Osteoblast (primary cell): ENCODE measurements around the gene TRIM38. TPM values are rescaled to one million over a fixed set of nuclear protein-coding genes. Genes with fewer than 3 reads are reported as not detected.
"Not testable (repeated sequence)": the region's sequence is repeated elsewhere in the genome, so short reads cannot be mapped to it uniquely, and the experiment has no call there.

Experiments
- DNase-seq: peaks from one replicate; pipeline ENCODE4 v3.0.0; 2011; ENCODE audit warnings: low spot score, mixed read lengths; ENCODE audit not compliant: insufficient read length; ENCODE audit errors: missing footprints
- H2AFZ ChIP-seq: 2 replicates; pipeline ENCODE4 v1.6.0; 2011; ENCODE audit warnings: mild to moderate bottlenecking, low read length
- H3K27ac ChIP-seq: 2 replicates; pipeline ENCODE4 v1.5.1; 2011; ENCODE audit warnings: mild to moderate bottlenecking, low read depth, low read length, moderate library complexity
- H3K27me3 ChIP-seq: 2 replicates; pipeline ENCODE4 v1.6.0; 2012; ENCODE audit warnings: mild to moderate bottlenecking, control low read depth, inconsistent platforms, low read length, moderate library complexity; ENCODE audit not compliant: insufficient read depth
- H3K36me3 ChIP-seq: 2 replicates; pipeline ENCODE4 v1.5.1; 2011; ENCODE audit warnings: mild to moderate bottlenecking, low read length, control low read depth, moderate library complexity; ENCODE audit not compliant: insufficient read depth
- H3K4me1 ChIP-seq: 2 replicates; pipeline ENCODE4 v1.5.1; 2011; ENCODE audit warnings: mild to moderate bottlenecking, low read length, control low read depth, moderate library complexity; ENCODE audit not compliant: insufficient read depth
- H3K4me2 ChIP-seq: 2 replicates; pipeline ENCODE4 v1.6.0; 2011; ENCODE audit warnings: mild to moderate bottlenecking, low read length; ENCODE audit not compliant: insufficient read depth
- H3K4me3 ChIP-seq: fragments of 200-600 bp; sonication (generic); 3 replicates; pipeline ENCODE4 v1.5.1; 2012; ENCODE audit warnings: mild to moderate bottlenecking, low read length, inconsistent platforms; ENCODE audit not compliant: insufficient read depth
- H3K79me2 ChIP-seq: 2 replicates; pipeline ENCODE4 v1.6.0; 2012; ENCODE audit warnings: mild to moderate bottlenecking, low read length, control low read depth, inconsistent platforms; ENCODE audit not compliant: insufficient read depth
- H3K9me3 ChIP-seq: 2 replicates; pipeline ENCODE4 v1.5.1; 2011; ENCODE audit warnings: low read depth, low read length, control low read depth
- H4K20me1 ChIP-seq: 2 replicates; pipeline ENCODE4 v1.6.0; 2012; ENCODE audit warnings: mild to moderate bottlenecking, low read length, control low read depth; ENCODE audit not compliant: insufficient read depth
- total RNA-seq: library from RNA; depleted of rRNA; stranded (reverse); fragments of >200 nt; gene quantifications from 2 replicates; pipeline ENCODE4 v1.2.3, GENCODE V29; 2012
- TF ChIP-seq, protein P1 (sequence below): IDR thresholded peaks from 2 replicates; pipeline ENCODE4 v1.5.1; 2011; ENCODE audit warnings: mild to moderate bottlenecking, low read depth, low read length, moderate library complexity; ENCODE audit errors: extremely low read depth

TRIM38 gene
- total RNA-seq, 1 donor = 13.0 TPM

DNA sequence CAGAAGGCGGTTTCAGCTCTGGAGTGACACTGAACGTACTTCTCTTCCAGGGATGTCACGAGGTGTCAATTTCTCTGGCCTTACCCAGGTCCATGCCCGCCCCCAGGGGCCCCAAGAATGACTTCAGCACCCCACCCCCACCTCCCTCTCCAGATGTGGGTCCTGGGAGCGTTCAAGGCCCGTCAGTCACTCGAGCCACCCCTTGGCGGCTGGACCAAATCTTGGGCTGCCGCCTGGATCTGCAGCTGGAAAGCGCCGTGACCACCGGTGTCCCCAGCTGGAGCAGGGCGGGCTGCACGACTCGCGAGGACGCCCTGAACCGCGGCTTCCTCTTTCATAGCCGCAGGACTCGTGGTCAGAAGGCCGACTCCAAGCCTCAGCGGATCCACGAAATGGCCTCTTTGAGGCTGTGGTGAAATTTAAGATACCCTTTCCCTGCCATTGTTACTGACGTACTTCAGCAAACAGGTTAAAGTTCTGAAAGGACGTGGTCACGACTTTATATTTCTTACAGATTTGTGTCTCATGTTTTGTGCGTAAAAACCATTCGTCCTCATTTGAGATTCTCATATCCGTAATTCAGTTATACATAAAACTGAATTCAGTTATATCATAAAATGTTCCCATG is 29.3 kb downstream of the TRIM38 start:
- Histone ChIP-seq H3K27me3 (no peaks in the 10 kb centered on the region), H3K4me3 (peak overlapping the region; percentile 79), H3K9me3 (no peaks in the 10 kb centered on the region), H3K4me2 (peak overlapping the region; percentile 100), H3K27ac (peak overlapping the region; percentile 86), H2AFZ (peak overlapping the region; percentile 97), H3K4me1 (peaks cover 3% of the 10 kb centered on the region), H4K20me1 (no peaks in the 10 kb centered on the region), H3K79me2 (no peaks in the 10 kb centered on the region), H3K36me3 (peaks cover 12% of the 10 kb centered on the region)
- DNase-seq = peak; percentile 86
- TF ChIP-seq, protein P1, sequence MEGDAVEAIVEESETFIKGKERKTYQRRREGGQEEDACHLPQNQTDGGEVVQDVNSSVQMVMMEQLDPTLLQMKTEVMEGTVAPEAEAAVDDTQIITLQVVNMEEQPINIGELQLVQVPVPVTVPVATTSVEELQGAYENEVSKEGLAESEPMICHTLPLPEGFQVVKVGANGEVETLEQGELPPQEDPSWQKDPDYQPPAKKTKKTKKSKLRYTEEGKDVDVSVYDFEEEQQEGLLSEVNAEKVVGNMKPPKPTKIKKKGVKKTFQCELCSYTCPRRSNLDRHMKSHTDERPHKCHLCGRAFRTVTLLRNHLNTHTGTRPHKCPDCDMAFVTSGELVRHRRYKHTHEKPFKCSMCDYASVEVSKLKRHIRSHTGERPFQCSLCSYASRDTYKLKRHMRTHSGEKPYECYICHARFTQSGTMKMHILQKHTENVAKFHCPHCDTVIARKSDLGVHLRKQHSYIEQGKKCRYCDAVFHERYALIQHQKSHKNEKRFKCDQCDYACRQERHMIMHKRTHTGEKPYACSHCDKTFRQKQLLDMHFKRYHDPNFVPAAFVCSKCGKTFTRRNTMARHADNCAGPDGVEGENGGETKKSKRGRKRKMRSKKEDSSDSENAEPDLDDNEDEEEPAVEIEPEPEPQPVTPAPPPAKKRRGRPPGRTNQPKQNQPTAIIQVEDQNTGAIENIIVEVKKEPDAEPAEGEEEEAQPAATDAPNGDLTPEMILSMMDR = no peak

- Histone ChIP-seq H2AFZ (peak overlapping the region; percentile 97), H3K9me3 (no peaks in the 10 kb centered on the region), H3K27me3 (no peaks in the 10 kb centered on the region), H3K4me1 (peaks cover 3% of the 10 kb centered on the region), H4K20me1 (no peaks in the 10 kb centered on the region), H3K27ac (peak overlapping the region; percentile 86), H3K4me3 (peak overlapping the region; percentile 79), H3K79me2 (no peaks in the 10 kb centered on the region), H3K36me3 (peaks cover 5% of the 10 kb centered on the region), H3K4me2 (peak overlapping the region; percentile 100)
- DNase-seq = peak; percentile 95
- TF ChIP-seq, protein P1 = peak; percentile 92
These were observed 30.1 kb downstream of the TRIM38 start for GRCh38 chr6:25992413-25993340.

GRCh38 chr6:25993341-25993684 is 30.7 kb downstream of the TRIM38 start:
- not testable (repeated sequence) for H3K27me3 ChIP-seq, H3K27ac ChIP-seq, H3K9me3 ChIP-seq, H3K4me1 ChIP-seq, H3K36me3 ChIP-seq, H4K20me1 ChIP-seq, DNase-seq, H3K79me2 ChIP-seq
- H2AFZ ChIP-seq = peak overlapping the region; percentile 93
- H3K4me3 ChIP-seq = peak overlapping the region; percentile 79
- H3K4me2 ChIP-seq = peak overlapping the region; percentile 100

GRCh38 chr6:25995507-25995906 is 32.9 kb downstream of the TRIM38 start:
- TF ChIP-seq, protein P1 = no peak
- Histone ChIP-seq H3K27me3 (no peaks in the 10 kb centered on the region), H3K9me3 (no peaks in the 10 kb centered on the region), H4K20me1 (no peaks in the 10 kb centered on the region), H3K27ac (no peak overlapping the region), H3K4me1 (peaks cover 3% of the 10 kb centered on the region), H2AFZ (no peak overlapping the region), H3K4me2 (no peak overlapping the region), H3K36me3 (no peaks in the 10 kb centered on the region), H3K79me2 (no peaks in the 10 kb centered on the region), H3K4me3 (no peak overlapping the region)
- DNase-seq = peak; percentile 5
